ENCODE measurements around the gene VPREB1. TPM values are rescaled to one million over a fixed set of nuclear protein-coding genes. Genes with fewer than 3 reads are reported as not detected.

VPREB1 gene
- total and polyA plus RNA-seq, 10 donors, result 0.22 to 9.6 (median 0.30) TPM; not detected in 7

- Histone ChIP-seq H3K27me3 (replicated peaks in 1 of 7) (peaks cover 0 to 15% (median 0%) of the 10 kb centered on the region in 7 donors), H3K4me3 (no peak overlapping the region), H3K36me3 (no peaks in the 10 kb centered on the region), H3K4me1 (peaks cover 0 to 9% (median 2%) of the 10 kb centered on the region in 6 donors), H3K27ac (no peak overlapping the region), H3K9me3 (no peaks in the 10 kb centered on the region)
- WGBS, 5 donors, result 89 to 95% (median 90%) methylated on average over 4 of the region's 4 CpGs
- no peak for DNase-seq
- no peak for TF ChIP-seq POLR2AphosphoS5 (IDR thresholded peaks at IDR 0.05)
- no peak for TF ChIP-seq POLR2A (IDR thresholded peaks at IDR 0.05)
- no peak for TF ChIP-seq CTCF (IDR thresholded peaks at IDR 0.05 in 8 of 11, conservative IDR thresholded peaks at IDR 0.05 in 3 of 11)
- intact Hi-C loops (cut with DNase I; ENCODE audit: low total_unique reads), result no loop called here
Observed at GRCh38 chr22:22237521-22237920, 7.1 kb upstream of the VPREB1 start.

- peaks cover 0 to 28% (median 8%) of the 10 kb centered on the region in 6 donors for H3K4me1 ChIP-seq
- no peak overlapping the region for H3K4me3 ChIP-seq
- H3K36me3 ChIP-seq, result no peaks in the 10 kb centered on the region
- TF ChIP-seq POLR2A (IDR thresholded peaks at IDR 0.05), result no peak
- TF ChIP-seq POLR2AphosphoS5 (IDR thresholded peaks at IDR 0.05), result no peak
- TF ChIP-seq CTCF (IDR thresholded peaks at IDR 0.05 in 8 of 11, conservative IDR thresholded peaks at IDR 0.05 in 3 of 11), result no peak
- H3K27me3 ChIP-seq (replicated peaks in 1 of 7), result peaks cover 0 to 15% (median 0%) of the 10 kb centered on the region in 7 donors
- intact Hi-C loops (cut with DNase I; ENCODE audit: low total_unique reads), result no loop called here
- H3K27ac ChIP-seq, result no peak overlapping the region
- WGBS, 5 donors, result 79 to 87% (median 86%) methylated on average over 13 of the region's 13 CpGs
- no peaks in the 10 kb centered on the region for H3K9me3 ChIP-seq
- no peak for DNase-seq
Observed at GRCh38 chr22:22239311-22239939, 5.2 kb upstream of the VPREB1 start.

GRCh38 chr22:22241554-22241898, 3.1 kb upstream of the VPREB1 start:
- no peaks in the 10 kb centered on the region for H3K9me3 ChIP-seq
- no peak overlapping the region for H3K27ac ChIP-seq
- WGBS, 5 donors, result 79 to 88% (median 84%) methylated on average over 6 to 7 of the region's 7 CpGs
- no peak for TF ChIP-seq POLR2AphosphoS5 (IDR thresholded peaks at IDR 0.05)
- TF ChIP-seq POLR2A (IDR thresholded peaks at IDR 0.05), result no peak
- TF ChIP-seq CTCF (IDR thresholded peaks at IDR 0.05 in 8 of 11, conservative IDR thresholded peaks at IDR 0.05 in 3 of 11), result no peak
- intact Hi-C loops (cut with DNase I; ENCODE audit: low total_unique reads), result no loop called here
- H3K36me3 ChIP-seq, result no peaks in the 10 kb centered on the region
- peaks cover 0 to 19% (median 0%) of the 10 kb centered on the region in 7 donors for H3K27me3 ChIP-seq (replicated peaks in 1 of 7)
- DNase-seq, result no peak
- H3K4me3 ChIP-seq, result no peak overlapping the region
- H3K4me1 ChIP-seq, result peaks cover 0 to 34% (median 9%) of the 10 kb centered on the region in 6 donors

GRCh38 chr22:22242488-22242887, 2.1 kb upstream of the VPREB1 start:
- no peaks in the 10 kb centered on the region for H3K36me3 ChIP-seq
- H3K27me3 ChIP-seq (replicated peaks in 1 of 7), result peaks cover 0 to 19% (median 0%) of the 10 kb centered on the region in 7 donors
- no peak overlapping the region for H3K4me3 ChIP-seq
- WGBS, 5 donors, result 66 to 89% (median 83%) methylated on average over 2 of the region's 2 CpGs
- no peak overlapping the region for H3K27ac ChIP-seq
- no peaks in the 10 kb centered on the region for H3K9me3 ChIP-seq
- H3K4me1 ChIP-seq, result peaks cover 0 to 34% (median 9%) of the 10 kb centered on the region in 6 donors
- no peak for TF ChIP-seq POLR2A (IDR thresholded peaks at IDR 0.05)
- intact Hi-C loops (cut with DNase I; ENCODE audit: low total_unique reads), result no loop called here
- DNase-seq, result no peak

Data from spleen (tissue), 11 donors.